Ishikawa (cell line): ENCODE data around the gene TBC1D16.

ENCODE experiments used
- CEBPB ChIP-seq: IDR thresholded peaks from 2 replicates; pipeline ENCODE4 v1.6.1; 2012
- CREB1 ChIP-seq: IDR thresholded peaks from 2 replicates; pipeline ENCODE4 v1.6.1; 2012; ENCODE audit warnings: low read depth
- EP300 ChIP-seq: IDR thresholded peaks from 2 replicates; pipeline ENCODE4 v1.6.1; 2012; ENCODE audit warnings: borderline replicate concordance
- FOXM1 ChIP-seq: IDR thresholded peaks from 2 replicates; pipeline ENCODE4 v1.6.1; 2012; ENCODE audit warnings: low read depth, borderline replicate concordance
- NFIC ChIP-seq: IDR thresholded peaks from 2 replicates; pipeline ENCODE4 v1.6.1; 2012
- RAD21 ChIP-seq: IDR thresholded peaks from 2 replicates; pipeline ENCODE4 v1.6.1; 2012; ENCODE audit warnings: low read depth
- TAF1 ChIP-seq: IDR thresholded peaks from 2 replicates; pipeline ENCODE4 v1.6.1; 2012; ENCODE audit warnings: low read depth, mild to moderate bottlenecking
- TCF12 ChIP-seq: IDR thresholded peaks from 2 replicates; pipeline ENCODE4 v1.6.1; 2012; ENCODE audit warnings: low read depth
- TEAD4 ChIP-seq: IDR thresholded peaks from 2 replicates; pipeline ENCODE4 v1.6.1; 2012
- YY1 ChIP-seq: IDR thresholded peaks from 2 replicates; pipeline ENCODE4 v1.6.1; 2012; ENCODE audit warnings: low read depth
- ZBTB7A ChIP-seq: IDR thresholded peaks from 2 replicates; pipeline ENCODE4 v1.6.1; 2012; ENCODE audit warnings: low read depth
- TF ChIP-seq, protein P1 (sequence below): IDR thresholded peaks from 2 replicates; pipeline ENCODE4 v1.6.1; 2012; ENCODE audit warnings: low read depth, mild to moderate bottlenecking
- TF ChIP-seq, protein P2 (sequence below): IDR thresholded peaks from 2 replicates; pipeline ENCODE4 v1.6.1; 2012

DNA sequence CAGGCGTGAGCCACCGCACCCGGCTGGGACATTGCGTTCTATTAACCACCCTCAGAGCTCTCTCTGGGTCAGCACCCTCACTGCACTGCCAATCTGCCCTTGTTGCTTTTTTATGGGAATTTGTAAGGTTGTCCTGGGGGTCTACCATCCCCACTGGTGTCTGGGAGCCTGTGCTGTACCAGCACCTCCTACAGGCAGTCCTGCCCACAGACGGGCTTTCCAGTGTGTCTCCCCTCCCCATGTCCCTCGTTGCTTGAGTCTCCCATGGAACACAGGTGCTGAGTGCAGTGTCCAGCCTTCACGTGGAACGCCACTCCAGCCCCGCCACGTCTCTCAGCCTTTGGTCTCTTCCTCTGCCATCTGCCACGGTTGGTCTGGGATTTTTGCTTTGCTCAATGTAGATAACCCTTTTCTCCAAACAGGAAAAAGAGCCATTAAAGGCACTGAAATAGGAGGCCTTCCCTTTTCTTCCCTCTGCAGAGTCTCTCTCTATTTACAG lies 128.4 kb downstream of the TBC1D16 start:
- TF ChIP-seq, protein P1, sequence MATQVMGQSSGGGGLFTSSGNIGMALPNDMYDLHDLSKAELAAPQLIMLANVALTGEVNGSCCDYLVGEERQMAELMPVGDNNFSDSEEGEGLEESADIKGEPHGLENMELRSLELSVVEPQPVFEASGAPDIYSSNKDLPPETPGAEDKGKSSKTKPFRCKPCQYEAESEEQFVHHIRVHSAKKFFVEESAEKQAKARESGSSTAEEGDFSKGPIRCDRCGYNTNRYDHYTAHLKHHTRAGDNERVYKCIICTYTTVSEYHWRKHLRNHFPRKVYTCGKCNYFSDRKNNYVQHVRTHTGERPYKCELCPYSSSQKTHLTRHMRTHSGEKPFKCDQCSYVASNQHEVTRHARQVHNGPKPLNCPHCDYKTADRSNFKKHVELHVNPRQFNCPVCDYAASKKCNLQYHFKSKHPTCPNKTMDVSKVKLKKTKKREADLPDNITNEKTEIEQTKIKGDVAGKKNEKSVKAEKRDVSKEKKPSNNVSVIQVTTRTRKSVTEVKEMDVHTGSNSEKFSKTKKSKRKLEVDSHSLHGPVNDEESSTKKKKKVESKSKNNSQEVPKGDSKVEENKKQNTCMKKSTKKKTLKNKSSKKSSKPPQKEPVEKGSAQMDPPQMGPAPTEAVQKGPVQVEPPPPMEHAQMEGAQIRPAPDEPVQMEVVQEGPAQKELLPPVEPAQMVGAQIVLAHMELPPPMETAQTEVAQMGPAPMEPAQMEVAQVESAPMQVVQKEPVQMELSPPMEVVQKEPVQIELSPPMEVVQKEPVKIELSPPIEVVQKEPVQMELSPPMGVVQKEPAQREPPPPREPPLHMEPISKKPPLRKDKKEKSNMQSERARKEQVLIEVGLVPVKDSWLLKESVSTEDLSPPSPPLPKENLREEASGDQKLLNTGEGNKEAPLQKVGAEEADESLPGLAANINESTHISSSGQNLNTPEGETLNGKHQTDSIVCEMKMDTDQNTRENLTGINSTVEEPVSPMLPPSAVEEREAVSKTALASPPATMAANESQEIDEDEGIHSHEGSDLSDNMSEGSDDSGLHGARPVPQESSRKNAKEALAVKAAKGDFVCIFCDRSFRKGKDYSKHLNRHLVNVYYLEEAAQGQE: no peak
- no peak for TF ChIP-seq TCF12
- TF ChIP-seq FOXM1: no peak
- no peak for TF ChIP-seq YY1
- no peak for TF ChIP-seq RAD21
- no peak for TF ChIP-seq TAF1
- no peak for TF ChIP-seq EP300
- TF ChIP-seq ZBTB7A: no peak
- TF ChIP-seq, protein P2, sequence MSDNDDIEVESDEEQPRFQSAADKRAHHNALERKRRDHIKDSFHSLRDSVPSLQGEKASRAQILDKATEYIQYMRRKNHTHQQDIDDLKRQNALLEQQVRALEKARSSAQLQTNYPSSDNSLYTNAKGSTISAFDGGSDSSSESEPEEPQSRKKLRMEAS: no peak
- no peak for TF ChIP-seq NFIC
- TF ChIP-seq CREB1: no peak
- no peak for TF ChIP-seq TEAD4
- no peak for TF ChIP-seq CEBPB
